K562 (cell line): Measurements from ENCODE around the gene NANS. TPM values are rescaled to one million over a fixed set of nuclear protein-coding genes. Genes with fewer than 3 reads are reported as not detected.
A peak's percentile ranks its signal among the peaks of the same experiment; 100 is the strongest.

Experiments used
- ATAC-seq: fragments of 200-7000 bp; cut with Tn5 transposase; 3 replicates; pipeline ENCODE4 v1.9.1; 2020; ENCODE audit warnings: moderate library complexity
- BruUV-seq: library from RNA; stranded (reverse); fragments of 400-500 nt; replicated peaks from 2 replicates; lab custom pipeline; 2021; lab: Mats Ljungman, UMichigan
- CTCF ChIA-PET: fragments of 300-600 bp; formaldehyde crosslinking; extraction: SDS; loops from one replicate; lab custom pipeline; 2021; ENCODE audit warnings: low intra/inter-chr PET ratio; lab: Yijun Ruan, JAX
- POLR2A ChIA-PET: fragments of 300-600, 350-650 bp; sonication (Branson Sonifier 250); formaldehyde crosslinking; extraction: SDS; loops from one replicate; lab custom pipeline; 2021; ENCODE audit warnings: antibody characterized with exemption, inconsistent platforms; lab: Yijun Ruan, JAX
- DNase-seq, 4 experiments: peaks; one replicate each; pipeline versions ENCODE4 v3.0.0 to v3.0.0-alpha.2; 2011 to 2018; ENCODE audit warnings: low spot score in 3 of 4, mixed read lengths in 3 of 4; ENCODE audit errors: extremely low read depth in 1 of 4
- FAIRE-seq: peaks from 2 replicates; lab custom pipeline; 2011; peaks lifted over from hg19 to GRCh38; lab: Jason Lieb, UNC
- H2AFZ ChIP-seq: 2 replicates; pipeline ENCODE4 v1.6.0; 2011; ENCODE audit warnings: low read depth, low read length, control low read depth, inconsistent platforms
- H3K27ac ChIP-seq: fragments of 200-600 bp; 3 replicates; pipeline ENCODE4 v1.8.0; 2011; ENCODE audit warnings: low read depth, mild to moderate bottlenecking, control low read depth, inconsistent platforms, low read length, moderate library complexity, mixed read lengths; ENCODE audit errors: extremely low read depth
- H3K27me3 ChIP-seq, 2 experiments: fragments of 300-600 bp in 1 of 2; 2 replicates in 1 of 2; 3 replicates in 1 of 2; pipeline versions ENCODE4 v1.6.0 to v1.8.0; 2011; ENCODE audit warnings: inconsistent platforms in 2 of 2, low read length in 2 of 2, mild to moderate bottlenecking in 1 of 2, mixed read lengths in 1 of 2, moderate library complexity in 1 of 2; ENCODE audit not compliant: control insufficient read depth in 2 of 2, insufficient read depth in 2 of 2
- H3K36me3 ChIP-seq: fragments of 300-600 bp; 3 replicates; pipeline ENCODE4 v1.8.0; 2011; ENCODE audit warnings: mild to moderate bottlenecking, low read length, inconsistent platforms; ENCODE audit not compliant: control insufficient read depth, insufficient read depth
- H3K4me1 ChIP-seq, 2 experiments: fragments of 200-600 bp in 1 of 2; replicated peaks in 1 of 2; 2 replicates in 1 of 2; 3 replicates in 1 of 2; pipeline versions ENCODE4 v1.5.1 to v1.8.0; 2011; ENCODE audit warnings: inconsistent platforms in 2 of 2, low read length in 2 of 2, mild to moderate bottlenecking in 1 of 2, mixed read lengths in 1 of 2, moderate library complexity in 1 of 2; ENCODE audit not compliant: control insufficient read depth in 2 of 2, insufficient read depth in 2 of 2
- H3K4me2 ChIP-seq: 2 replicates; pipeline ENCODE4 v1.6.1; 2011; ENCODE audit warnings: low read length, control low read depth, inconsistent platforms, mixed read lengths; ENCODE audit not compliant: insufficient read depth
- H3K4me3 ChIP-seq: fragments of 200-600 bp; sonication (generic), shearing (Covaris generic); 2 replicates; pipeline ENCODE4 v1.5.1; 2016; ENCODE audit warnings: control low read depth, inconsistent platforms
- H3K79me2 ChIP-seq: fragments of 200-600 bp; 3 replicates; pipeline ENCODE4 v1.8.0; 2011; ENCODE audit warnings: low read length, inconsistent platforms; ENCODE audit not compliant: control insufficient read depth, insufficient read depth
- H3K9ac ChIP-seq, 2 experiments: 2 replicates each; pipeline versions ENCODE4 v1.6.0 to v1.6.1; 2011; ENCODE audit warnings: low read depth in 2 of 2, low read length in 2 of 2, control low read depth in 1 of 2, inconsistent platforms in 1 of 2, mild to moderate bottlenecking in 1 of 2, mixed read lengths in 1 of 2; ENCODE audit not compliant: insufficient read depth in 1 of 2
- H3K9me1 ChIP-seq: one replicate; pipeline ENCODE4 v1.6.0; 2011; ENCODE audit warnings: inconsistent platforms, mild to moderate bottlenecking, low read length, moderate library complexity; ENCODE audit not compliant: control insufficient read depth, insufficient read depth
- H3K9me3 ChIP-seq: replicated peaks from 2 replicates; pipeline ENCODE4 v1.5.1; 2011; ENCODE audit warnings: low read depth, low read length, inconsistent platforms; ENCODE audit not compliant: control insufficient read depth, insufficient read depth
- H4K20me1 ChIP-seq: replicated peaks from 2 replicates; pipeline ENCODE4 v1.6.1; 2011; ENCODE audit warnings: low read length, inconsistent platforms, mixed read lengths; ENCODE audit not compliant: control insufficient read depth, insufficient read depth
- CCNT2 ChIP-seq: IDR thresholded peaks from 2 replicates; pipeline ENCODE4 v1.6.1; 2011; ENCODE audit warnings: borderline replicate concordance, low read depth, mild to moderate bottlenecking, moderate library complexity, mixed read lengths, low read length; ENCODE audit not compliant: insufficient read length; ENCODE audit errors: extremely low read depth
- DNMT1 ChIP-seq: fragments of 450-650 bp; IDR thresholded peaks from 2 replicates; pipeline ENCODE4 v1.6.1; 2016; ENCODE audit warnings: antibody characterized with exemption, mild to moderate bottlenecking
- EHMT2 ChIP-seq: fragments of 450-650 bp; IDR thresholded peaks from 2 replicates; pipeline ENCODE4 v1.6.1; 2018; ENCODE audit warnings: antibody characterized with exemption
- FOXA1 ChIP-seq: fragments of 450-650 bp; IDR thresholded peaks from 2 replicates; pipeline ENCODE4 v1.6.1; 2016; ENCODE audit warnings: mild to moderate bottlenecking, borderline replicate concordance
- MCM7 ChIP-seq, 2 experiments: fragments of 450-650 bp; IDR thresholded peaks; 2 replicates each; pipeline ENCODE4 v1.6.1; 2016 to 2018
- POLR2AphosphoS5 ChIP-seq: IDR thresholded peaks from 2 replicates; pipeline ENCODE4 v1.6.1; 2011; ENCODE audit warnings: mild to moderate bottlenecking, low read depth, low read length, moderate library complexity; ENCODE audit not compliant: control insufficient read depth, insufficient read depth
- POLR2H ChIP-seq: IDR thresholded peaks from 2 replicates; pipeline ENCODE4 v1.6.1; 2016; ENCODE audit warnings: missing genetic modification characterization, low read depth, mild to moderate bottlenecking, control low read depth, missing compliant biosample characterization, moderate library complexity
- POLR3G ChIP-seq: IDR thresholded peaks from 2 replicates; pipeline ENCODE4 v1.6.1; 2011; ENCODE audit not compliant: insufficient read length, insufficient replicate concordance; ENCODE audit errors: extremely low read depth
- PRMT5 ChIP-seq: sonication (generic); formaldehyde crosslinking; IDR thresholded peaks from 2 replicates; pipeline ENCODE4 v1.5.0; 2020; ENCODE audit warnings: missing genetic modification reagents
- ZFP30 ChIP-seq: fragments of 250-450 bp; sonication (Bioruptor Pico); IDR thresholded peaks from 2 replicates; pipeline ENCODE4 v1.8.0; 2022; ENCODE audit warnings: moderate library complexity, mild to moderate bottlenecking, inconsistent platforms, borderline replicate concordance
- ZNF23 ChIP-seq: fragments of 250-450 bp; sonication (Bioruptor Pico); IDR thresholded peaks from 2 replicates; pipeline ENCODE4 v1.4.0; 2020; ENCODE audit warnings: mild to moderate bottlenecking
- ZNF232 ChIP-seq: sonication (generic); formaldehyde crosslinking; IDR thresholded peaks from 2 replicates; pipeline ENCODE4 v1.8.0; 2022; ENCODE audit warnings: mild to moderate bottlenecking, missing genetic modification reagents
- WGBS: fragments of 100-300 bp; shearing (Covaris generic); methylation state at CpG from one replicate; pipeline ENCODE4 v1.1.6; 2016; ENCODE audit warnings: low coverage, mixed read lengths; ENCODE audit not compliant: insufficient coverage; ENCODE audit errors: missing lambda C conversion rate; 5-methylcytosine and 5-hydroxymethylcytosine counted together
- in situ Hi-C: fragments of 300-500 bp; cut with MboI; formaldehyde crosslinking; loops from 4 replicates; pipeline ENCODE4 v1.15.0; 2018; ENCODE audit warnings: inconsistent platforms, mixed read lengths
- intact Hi-C: fragments of 100-400 bp; cut with micrococcal nuclease; formaldehyde crosslinking; loops from 2 replicates; pipeline ENCODE4 v1.14.2; 2022
- polyA plus RNA-seq, 8 experiments: library from polyadenylated mRNA; depleted of rRNA in 4 of 8; stranded (reverse) in 5 of 8; unstranded in 3 of 8; fragments of >200 nt; fragmentation: Nextera tagmentation in 2 of 8; fragmentation: Illumina TruSeq in 1 of 8; extraction: Ambion mirVana in 2 of 8; extraction: Trizol in 1 of 8; gene quantifications; 2 replicates each; pipeline versions ENCODE4 v1.2.1 to v1.2.3, GENCODE V29; 2011 to 2014; ENCODE audit warnings: inconsistent platforms in 1 of 8, missing spikeins in 1 of 8
- total RNA-seq, 7 experiments: library from RNA; depleted of rRNA in 6 of 7; stranded (reverse); fragments of >200 nt in 6 of 7; fragmentation: Illumina TruSeq in 2 of 7; extraction: Trizol in 2 of 7; gene quantifications; 2 replicates each; pipeline versions ENCODE4 v1.2.1 to v1.2.3, GENCODE V29; 2011 to 2021; ENCODE audit warnings: low replicate concordance in 1 of 7
- TF ChIP-seq, protein P1 (sequence below): sonication (generic); formaldehyde crosslinking; IDR thresholded peaks from 2 replicates; pipeline ENCODE4 v1.8.0; 2022; ENCODE audit warnings: mild to moderate bottlenecking, missing genetic modification reagents, borderline replicate concordance
- TF ChIP-seq, protein P2 (sequence below): fragments of 250-450 bp; sonication (Bioruptor Pico); IDR thresholded peaks from 2 replicates; pipeline ENCODE4 v1.4.0; 2020; ENCODE audit warnings: mild to moderate bottlenecking, moderate library complexity, borderline replicate concordance

NANS gene
- total and polyA plus RNA-seq, 9 of the 15 experiments (the other 6 are each of a cell fraction or from before 2014, with no cell fraction given) = 37.1 to 181 (median 137) TPM

DNA sequence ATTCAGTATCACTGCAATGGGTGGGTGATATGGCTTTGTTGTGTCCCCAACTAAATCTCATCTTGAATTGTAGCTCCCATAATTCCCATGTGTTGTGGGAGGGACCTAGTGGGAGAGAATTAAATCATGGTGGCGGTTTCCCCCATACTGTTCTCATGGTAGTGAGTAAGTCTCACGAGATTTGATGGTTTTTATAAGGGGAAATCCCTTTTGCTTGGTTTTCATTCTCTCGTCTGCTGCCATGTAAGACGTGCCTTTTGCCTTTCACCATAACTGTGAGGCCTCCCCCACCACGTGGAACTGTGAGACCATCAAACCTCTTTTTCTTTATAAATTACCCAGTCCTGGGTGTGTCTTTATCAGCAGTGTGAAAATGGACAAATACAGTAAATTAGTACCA, 9.5 kb upstream of the NANS start:
- H2AFZ ChIP-seq = peak overlapping the region; percentile 34; the same call in 1 of the 2 replicates
- peaks cover 68% of the 10 kb centered on the region for H3K79me2 ChIP-seq
- ATAC-seq (peak; percentile 67), FAIRE-seq (peak; percentile 23), DNase-seq (peak in 1 of 4 experiments; percentile 75)
- peak overlapping the region; percentile 76 for H3K4me2 ChIP-seq
- H3K4me3 ChIP-seq = peak overlapping the region; percentile 55
- POLR2A ChIA-PET = interaction anchor here (0.6 to 4.7 kb wide), 22 partner anchors 10 to 1005 kb away, joined by 3 to 57 read pairs (median 4); partner anchors contain the start of genes CORO2A, NANS, TBC1D2 and TMOD1
- intact Hi-C loops (loop anchor here (5.0 kb wide), 2 partner anchors 60 to 125 kb away; partner anchors contain the start of gene TRMO), in situ Hi-C loops (no loop called here)
- H3K27me3 ChIP-seq = no peaks in the 10 kb centered on the region
- BruUV-seq = no TSS peak
- WGBS = 4% methylated on average over 4 of the region's 5 CpGs
- H3K27ac ChIP-seq = peak overlapping the region; percentile 90
- H4K20me1 ChIP-seq = no peaks in the 10 kb centered on the region
- peaks cover 52% of the 10 kb centered on the region for H3K36me3 ChIP-seq
- peaks cover 12 to 19% of the 10 kb centered on the region in 2 experiments; a peak in 3 of 5 replicates for H3K4me1 ChIP-seq
- peak overlapping the region in 1 of 2 experiments; percentile 92; a peak in 2 of 4 replicates for H3K9ac ChIP-seq
- peaks cover 4% of the 10 kb centered on the region; the same call in 1 of the 2 replicates for H3K9me3 ChIP-seq
- CTCF ChIA-PET = no interaction called here
- no peaks in the 10 kb centered on the region for H3K9me1 ChIP-seq
- TF ChIP-seq DNMT1 = no peak
- no peak for TF ChIP-seq ZFP30
- TF ChIP-seq POLR3G = no peak
- TF ChIP-seq MCM7 (IDR thresholded peaks at IDR 0.05) = no peak
- TF ChIP-seq PRMT5 = no peak
- peak; percentile 76 for TF ChIP-seq POLR2AphosphoS5
- TF ChIP-seq POLR2H (tag) = peak; percentile 85
- peak; percentile 58; the same call in 1 of the 2 replicates for TF ChIP-seq EHMT2
- TF ChIP-seq CCNT2 = no peak
- no peak for TF ChIP-seq ZNF232
- TF ChIP-seq, protein P1, sequence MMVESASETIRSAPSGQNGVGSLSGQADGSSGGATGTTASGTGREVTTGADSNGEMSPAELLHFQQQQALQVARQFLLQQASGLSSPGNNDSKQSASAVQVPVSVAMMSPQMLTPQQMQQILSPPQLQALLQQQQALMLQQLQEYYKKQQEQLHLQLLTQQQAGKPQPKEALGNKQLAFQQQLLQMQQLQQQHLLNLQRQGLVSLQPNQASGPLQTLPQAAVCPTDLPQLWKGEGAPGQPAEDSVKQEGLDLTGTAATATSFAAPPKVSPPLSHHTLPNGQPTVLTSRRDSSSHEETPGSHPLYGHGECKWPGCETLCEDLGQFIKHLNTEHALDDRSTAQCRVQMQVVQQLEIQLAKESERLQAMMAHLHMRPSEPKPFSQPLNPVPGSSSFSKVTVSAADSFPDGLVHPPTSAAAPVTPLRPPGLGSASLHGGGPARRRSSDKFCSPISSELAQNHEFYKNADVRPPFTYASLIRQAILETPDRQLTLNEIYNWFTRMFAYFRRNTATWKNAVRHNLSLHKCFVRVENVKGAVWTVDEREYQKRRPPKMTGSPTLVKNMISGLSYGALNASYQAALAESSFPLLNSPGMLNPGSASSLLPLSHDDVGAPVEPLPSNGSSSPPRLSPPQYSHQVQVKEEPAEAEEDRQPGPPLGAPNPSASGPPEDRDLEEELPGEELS (CRISPR knock-in tag) = no peak
- TF ChIP-seq, protein P2, sequence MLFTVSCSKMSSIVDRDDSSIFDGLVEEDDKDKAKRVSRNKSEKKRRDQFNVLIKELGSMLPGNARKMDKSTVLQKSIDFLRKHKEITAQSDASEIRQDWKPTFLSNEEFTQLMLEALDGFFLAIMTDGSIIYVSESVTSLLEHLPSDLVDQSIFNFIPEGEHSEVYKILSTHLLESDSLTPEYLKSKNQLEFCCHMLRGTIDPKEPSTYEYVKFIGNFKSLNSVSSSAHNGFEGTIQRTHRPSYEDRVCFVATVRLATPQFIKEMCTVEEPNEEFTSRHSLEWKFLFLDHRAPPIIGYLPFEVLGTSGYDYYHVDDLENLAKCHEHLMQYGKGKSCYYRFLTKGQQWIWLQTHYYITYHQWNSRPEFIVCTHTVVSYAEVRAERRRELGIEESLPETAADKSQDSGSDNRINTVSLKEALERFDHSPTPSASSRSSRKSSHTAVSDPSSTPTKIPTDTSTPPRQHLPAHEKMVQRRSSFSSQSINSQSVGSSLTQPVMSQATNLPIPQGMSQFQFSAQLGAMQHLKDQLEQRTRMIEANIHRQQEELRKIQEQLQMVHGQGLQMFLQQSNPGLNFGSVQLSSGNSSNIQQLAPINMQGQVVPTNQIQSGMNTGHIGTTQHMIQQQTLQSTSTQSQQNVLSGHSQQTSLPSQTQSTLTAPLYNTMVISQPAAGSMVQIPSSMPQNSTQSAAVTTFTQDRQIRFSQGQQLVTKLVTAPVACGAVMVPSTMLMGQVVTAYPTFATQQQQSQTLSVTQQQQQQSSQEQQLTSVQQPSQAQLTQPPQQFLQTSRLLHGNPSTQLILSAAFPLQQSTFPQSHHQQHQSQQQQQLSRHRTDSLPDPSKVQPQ (CRISPR knock-in tag) = no peak
- no peak for TF ChIP-seq FOXA1
- no peak for TF ChIP-seq ZNF23 (CRISPR knock-in tag)
